NOMO-1 (cell line): Measurements from ENCODE around the gene RAP1GAP.
A peak's percentile ranks its signal among the peaks of the same experiment; 100 is the strongest.

Source experiments
- DNase-seq, 2 experiments: peaks; one replicate each; lab custom pipeline; 2025; ENCODE audit not compliant: unreplicated experiment in 2 of 2; lab: John Stamatoyannopoulos, UW

RAP1GAP gene

DNA sequence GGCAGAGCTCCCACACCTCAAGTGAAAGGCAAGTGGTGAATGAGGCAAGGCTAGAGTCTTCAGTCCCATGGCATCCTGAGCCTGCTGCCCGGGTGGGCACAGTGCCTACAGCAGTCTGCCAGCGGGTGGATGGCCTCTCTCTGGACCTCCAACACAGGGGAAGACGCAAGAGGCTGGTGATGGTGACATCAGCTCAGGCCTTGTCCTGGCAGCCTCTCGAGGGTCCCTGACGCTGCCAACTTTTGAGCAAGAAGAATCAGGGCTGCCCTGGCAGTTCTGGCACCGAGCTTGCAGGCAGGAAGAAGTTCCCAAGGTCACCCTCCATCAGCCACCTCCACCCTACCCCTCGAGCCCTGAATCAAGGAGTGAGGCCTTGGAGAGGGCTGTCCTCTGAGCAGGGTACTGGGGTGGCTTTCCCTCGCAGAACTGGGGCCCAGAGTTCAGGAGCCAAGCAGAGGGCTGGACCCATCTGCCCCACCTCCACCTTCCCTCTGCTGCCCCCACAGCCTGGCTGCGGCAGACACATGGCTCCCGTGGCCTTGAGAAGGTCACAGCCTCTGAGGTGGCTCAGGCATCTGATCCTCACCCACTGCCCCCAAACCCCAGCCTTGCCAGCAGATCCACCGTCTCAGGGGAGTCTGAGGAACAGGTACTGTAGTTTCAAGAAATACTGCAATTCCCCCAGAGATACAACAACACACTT is 5.8 kb downstream of the RAP1GAP start:
- DNase-seq, result no peak

DNA sequence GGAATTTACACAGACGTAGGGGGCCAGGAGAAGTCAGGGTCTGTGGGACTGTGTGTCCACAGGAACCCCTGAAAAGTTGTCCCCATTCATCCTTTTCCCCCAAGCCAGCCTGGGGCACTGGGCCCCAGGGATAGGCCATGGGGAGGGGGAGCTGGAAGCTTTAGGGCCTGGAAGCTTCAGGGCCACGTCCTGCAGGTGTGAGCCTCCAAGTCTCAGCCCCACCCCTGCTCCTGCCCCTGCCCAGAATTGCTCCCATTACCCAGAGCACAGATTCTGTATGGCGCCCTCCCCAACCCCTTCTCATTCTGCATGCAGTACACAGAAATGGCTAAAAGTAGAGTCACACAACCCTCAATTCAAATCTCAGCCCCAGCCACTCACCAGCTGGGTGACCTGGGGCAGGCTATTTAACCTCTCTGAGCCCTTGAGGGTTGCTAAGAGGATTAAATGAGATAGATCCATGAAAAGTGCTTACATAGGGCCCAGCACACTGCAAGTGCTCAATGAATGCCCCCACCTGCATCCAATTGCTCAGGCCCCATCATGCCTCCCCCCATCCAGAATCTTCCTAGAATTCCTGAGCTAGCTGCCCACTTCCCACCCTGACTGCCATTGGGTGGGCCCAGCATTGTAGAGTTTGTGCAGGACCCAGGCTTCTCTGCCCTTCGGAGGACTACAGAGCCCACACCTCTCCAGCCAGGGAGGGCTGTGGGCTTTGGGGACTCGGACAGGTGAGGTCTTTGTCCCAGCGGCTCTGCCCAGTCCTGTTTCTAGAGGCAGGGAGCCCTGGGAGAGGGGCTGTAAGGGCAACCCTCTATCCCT is 6.5 kb downstream of the RAP1GAP start:
- no peak for DNase-seq

DNA sequence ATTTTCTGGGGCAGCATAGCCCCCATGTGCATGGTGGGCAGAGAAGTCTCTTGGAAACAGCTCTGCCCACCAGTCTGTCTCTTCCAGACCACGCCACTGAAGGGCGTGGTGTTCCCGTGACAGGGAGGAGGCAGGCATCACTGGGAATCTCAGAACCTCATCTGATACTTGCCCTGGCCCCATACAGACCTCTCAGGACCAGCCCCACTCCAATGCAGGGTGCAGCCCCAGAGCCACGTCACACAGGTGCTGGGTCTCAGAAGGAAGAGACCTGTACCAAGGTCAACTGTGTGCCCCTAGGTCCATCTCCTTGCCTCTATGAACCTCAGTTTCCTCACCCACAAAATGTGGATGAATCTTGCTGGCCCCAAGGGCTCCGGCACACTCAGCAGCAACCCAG is 7.3 kb downstream of the RAP1GAP start:
- DNase-seq, result no peak

DNA sequence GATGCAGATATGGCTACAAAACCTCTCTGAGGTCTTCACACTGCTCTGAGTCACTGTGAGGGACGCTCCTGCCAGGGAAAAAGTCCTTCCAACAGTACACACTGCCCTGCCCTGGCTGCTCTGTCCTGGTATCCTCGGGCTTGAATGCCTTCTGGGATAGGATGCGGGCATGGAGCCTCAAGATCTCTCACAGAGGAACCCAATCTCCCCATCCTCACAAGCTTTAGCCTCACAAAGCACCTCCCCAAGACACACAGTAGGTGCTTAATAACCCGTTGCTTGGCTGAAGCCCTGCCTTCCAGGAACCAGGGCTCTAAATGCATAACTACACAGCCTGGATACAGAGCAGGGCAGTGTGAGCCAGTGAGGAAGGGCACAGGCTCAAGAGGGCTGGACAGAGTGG is 9.2 kb downstream of the RAP1GAP start:
- DNase-seq, result no peak

DNA sequence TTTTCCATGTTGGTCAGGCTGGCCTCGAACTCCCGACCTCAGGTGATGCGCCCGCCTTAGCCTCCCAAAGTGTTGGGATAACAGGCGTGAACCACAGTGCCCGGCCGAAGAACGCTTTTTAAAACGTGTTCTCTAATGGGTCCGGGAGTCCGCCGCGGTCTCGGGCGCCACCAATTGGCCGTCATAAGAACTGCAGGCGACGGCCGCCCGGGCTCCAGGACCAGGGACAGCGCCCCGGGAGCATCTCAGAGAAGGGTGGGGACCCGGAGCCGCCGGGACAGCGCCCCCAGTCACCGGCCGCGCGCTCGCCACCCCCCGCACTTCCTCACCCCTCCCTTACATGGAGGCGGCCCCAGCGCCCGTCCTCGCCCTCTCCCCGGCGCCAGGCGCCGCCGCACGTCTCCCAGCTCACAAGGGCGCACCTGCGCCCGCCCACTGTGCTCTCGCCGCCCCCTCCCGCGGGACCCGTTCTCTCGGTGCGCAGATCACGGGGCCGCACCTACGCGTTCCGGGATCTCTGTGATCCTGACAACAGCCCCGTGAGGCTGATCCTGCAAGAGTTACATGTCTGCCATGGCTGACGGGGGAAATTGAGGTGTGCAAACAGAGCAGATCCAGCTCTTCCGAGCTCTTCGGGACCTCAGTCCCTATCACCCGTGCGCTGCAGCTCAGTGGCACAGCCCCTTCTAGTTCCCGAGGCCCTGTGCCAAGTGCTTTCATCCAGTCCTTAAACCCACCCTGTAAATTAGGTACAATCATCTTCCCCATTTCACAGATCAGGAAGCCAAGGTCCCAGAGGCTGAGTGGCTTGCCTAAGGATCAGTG is 9.8 kb downstream of the RAP1GAP start:
- peak; percentile 56 to 73 for DNase-seq

DNA sequence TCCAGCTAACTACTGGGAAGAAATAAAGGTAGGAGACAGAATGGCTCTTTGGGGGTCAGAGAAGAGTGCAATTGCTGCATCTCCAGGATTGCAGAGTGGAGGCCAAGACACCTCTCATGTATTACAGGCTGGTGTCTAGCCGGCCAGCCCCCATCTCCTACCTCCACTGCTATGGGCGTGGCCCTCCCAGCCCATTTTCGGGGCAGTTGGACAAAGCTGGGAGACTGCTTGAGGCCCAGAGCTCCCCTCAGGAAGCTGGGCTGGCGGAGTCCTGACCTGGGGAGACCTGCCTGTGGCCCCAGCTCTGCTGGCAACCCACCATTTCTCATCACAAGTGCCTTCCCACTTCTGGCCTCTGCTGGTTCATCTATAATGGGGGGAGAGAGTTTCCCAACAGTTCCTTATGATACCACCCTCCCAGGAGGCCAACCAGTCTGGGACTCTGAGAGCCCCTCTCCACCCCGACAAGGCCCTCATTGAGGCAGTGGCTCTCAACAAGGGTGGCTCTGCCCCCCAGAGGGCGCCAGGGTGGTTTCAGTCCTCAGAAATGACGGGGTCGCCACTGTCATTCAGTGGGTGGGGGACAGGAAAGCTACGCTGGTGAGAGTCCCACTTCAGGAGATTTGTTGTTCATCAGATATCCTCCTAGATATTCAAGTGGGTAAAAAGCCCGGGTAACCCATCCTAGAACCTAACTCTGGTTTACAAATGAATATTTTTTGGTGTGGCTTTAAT is 11.5 kb downstream of the RAP1GAP start:
- DNase-seq, result no peak

DNA sequence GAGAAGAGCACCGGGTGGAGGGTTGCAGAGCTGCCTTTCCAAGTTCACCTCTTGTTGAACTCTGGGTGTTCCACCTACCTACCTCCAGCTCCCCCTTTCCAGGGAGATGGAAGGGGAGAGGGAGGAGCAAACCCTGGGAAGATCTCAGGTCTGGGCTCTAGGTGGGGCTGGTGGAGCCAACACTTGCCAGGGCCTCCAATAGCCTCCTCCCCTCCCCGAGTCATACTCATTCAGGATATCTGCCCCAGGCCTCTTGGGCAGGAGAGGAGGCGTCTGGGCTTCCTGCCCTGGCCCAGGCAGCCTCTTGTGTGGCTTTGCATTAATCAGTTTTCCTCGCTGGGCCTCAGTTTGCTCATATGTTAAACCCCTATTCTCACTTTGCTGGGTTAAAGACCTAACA is 13.4 kb downstream of the RAP1GAP start:
- DNase-seq, result no peak

DNA sequence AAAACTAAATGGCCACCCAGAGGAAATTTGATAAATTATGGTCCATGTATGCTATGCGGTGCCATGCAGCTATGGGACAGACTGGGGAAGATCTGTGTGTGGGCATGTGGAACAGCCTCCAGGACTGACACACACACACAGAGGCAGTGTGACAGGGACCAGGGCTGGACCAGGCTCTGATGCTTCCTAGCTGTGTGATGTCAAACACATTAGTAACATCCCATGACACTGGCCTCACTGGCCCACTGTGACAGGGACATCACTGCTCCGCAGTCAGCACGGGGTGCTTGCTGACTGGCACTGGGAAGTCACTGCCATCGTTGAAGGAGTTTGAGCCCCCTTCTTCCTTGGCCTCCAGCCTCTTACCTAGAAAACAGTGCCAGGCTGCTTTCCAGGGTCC is 13.9 kb downstream of the RAP1GAP start:
- no peak for DNase-seq

DNA sequence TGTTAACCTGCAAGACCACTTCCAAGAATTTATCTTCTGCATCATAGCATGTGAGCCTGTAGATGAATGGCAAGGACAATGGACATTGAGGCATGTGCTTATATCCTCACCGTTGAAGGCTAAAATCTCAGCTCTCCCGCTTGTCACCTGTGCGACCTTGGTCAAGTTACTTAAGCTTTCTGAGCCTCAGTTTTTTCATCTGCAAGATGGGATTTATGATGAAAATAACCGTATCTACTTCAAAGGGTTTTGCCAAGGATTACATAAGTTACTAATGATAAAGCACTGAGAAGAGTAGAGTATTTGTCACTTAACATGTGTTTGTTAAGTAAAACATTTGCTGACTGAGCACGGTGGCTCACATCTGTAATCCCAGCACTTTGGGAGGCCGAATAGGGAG is 14.9 kb downstream of the RAP1GAP start:
- no peak for DNase-seq

DNA sequence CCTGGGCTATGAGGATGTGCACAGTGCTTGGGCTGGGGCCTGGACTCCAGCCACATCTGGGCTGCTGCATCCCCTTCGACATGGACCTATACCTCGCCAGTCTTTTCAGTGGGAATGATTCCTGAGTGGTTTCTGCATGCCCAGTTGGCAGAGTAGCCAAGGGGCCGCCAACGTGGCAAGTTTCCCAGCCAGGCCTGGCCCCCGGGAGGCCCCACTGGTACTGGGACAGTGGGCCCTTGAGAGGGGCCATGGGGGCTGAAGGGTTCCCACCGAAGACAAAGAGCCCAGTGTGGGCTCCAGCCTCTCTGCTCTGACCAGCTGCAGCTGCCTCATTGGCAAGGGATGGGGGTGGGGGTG is 15.4 kb downstream of the RAP1GAP start:
- no peak for DNase-seq

DNA sequence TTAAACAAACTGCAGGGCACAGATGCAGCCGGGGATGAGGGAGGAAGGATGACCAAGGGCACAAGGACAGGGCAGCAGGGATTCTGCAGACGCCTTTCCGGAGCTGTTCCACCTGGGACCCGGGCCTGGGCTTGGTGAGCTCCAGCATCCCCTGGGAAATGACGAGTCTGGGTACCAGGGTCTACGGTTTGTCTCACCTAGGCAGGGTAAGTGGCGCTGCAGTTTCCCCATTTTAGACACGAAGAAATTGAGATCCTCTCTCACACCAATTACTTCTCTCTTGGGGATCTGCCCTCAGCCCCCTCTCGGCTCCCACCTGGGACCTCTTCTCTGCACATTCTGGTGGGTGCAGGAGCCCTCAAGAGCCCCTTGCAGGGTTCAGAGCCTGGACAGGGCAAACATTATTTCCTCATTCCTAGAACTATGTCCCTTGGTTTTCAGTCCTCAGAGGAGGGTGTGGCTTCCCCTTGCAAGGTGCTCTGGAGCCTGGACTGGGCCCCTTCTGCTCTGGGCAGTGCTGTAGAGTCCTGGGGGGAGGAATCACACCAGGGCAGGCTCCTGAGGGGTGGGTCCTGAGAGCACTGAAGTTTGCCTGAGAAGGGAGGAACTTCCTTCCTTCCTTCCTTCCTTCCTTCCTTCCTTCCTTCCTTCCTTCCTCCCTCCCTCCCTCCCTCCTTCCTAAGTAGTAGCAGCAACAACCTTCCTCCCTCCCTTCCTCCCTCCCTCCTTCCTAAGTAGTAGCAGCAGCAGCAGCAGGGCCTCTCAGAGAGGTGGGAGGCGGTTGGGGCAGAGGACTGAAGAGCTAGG is 16.0 kb downstream of the RAP1GAP start:
- DNase-seq, result no peak

DNA sequence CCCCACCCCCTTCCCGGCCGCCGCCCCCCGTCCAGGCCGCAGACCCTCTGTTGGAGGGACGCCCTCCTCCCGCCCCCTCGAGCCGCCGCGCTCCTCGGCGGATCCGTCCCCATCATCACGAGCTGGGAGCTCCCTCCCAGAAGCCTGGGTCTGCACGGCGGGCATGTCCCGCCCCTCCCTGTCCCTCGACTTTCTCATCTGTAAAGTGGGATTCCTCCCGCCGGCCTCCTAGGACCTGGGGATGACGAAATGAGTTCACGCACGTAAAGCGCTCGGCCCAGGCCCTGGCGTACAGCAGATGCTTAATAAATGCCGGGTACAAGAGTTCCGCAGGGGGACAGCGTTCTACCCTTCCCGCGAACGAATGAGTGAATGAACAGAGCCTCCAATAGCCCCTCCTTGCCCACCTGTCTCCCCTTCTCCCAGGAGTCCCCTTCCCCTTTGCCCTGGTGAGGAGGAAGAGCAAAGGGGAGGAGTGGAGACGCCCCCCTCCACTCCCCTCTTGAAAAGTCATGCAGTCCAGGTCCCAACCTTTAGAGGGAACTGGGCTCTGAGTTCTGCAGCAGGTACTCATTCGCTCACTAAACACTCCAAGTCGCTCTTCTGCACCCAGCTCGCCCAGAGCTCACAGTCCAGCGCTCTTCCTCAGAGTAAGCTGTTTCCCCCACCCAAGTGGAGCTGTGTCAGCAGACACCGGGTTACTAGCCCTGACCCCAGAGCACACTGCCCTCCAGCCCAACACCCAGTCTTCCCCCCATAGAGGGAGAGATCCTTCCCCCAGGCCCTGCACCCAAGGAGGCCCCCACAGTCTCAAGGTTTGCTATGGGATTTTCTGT is 16.8 kb downstream of the RAP1GAP start:
- no peak for DNase-seq

DNA sequence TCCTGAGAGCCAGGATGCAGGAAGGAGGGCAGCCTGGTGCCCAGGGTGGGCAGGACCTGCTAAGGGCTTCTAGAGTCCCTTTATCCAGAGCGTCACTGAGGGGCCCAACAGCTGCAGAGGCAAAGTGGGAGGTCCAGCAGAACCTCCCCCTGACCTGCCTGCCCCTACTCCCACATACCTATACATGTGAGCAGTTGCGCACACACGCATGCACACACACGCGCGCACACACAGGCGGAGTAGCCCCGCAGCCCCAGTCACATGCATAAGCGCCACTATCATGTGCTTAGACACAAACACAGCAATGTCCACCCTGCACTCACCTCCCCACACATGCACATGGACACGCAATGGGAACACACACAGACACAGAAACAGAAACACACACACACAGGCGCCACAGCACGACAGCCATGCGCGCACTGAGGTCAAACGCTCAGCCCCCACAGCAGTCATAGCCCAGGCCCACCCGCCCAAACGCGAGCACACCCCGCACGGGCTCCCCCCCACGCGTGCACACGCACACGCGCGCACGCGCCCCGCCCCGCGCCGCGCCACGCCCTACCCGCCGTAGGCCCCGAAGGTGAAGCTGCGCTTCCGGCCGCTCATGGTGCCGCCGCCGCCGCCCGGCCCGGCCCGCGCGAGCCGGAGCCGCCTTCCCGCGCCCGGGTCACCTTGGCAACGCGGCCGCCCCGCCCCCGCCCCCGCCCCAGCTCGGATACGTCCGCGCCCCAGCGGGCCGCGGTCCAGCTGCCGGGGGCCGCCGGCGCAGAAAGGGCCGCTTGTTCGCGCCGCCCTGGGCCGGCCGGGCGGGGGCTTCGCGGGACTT is 17.7 kb downstream of the RAP1GAP start:
- DNase-seq, result peak in 1 of 2 experiments; percentile 21

DNA sequence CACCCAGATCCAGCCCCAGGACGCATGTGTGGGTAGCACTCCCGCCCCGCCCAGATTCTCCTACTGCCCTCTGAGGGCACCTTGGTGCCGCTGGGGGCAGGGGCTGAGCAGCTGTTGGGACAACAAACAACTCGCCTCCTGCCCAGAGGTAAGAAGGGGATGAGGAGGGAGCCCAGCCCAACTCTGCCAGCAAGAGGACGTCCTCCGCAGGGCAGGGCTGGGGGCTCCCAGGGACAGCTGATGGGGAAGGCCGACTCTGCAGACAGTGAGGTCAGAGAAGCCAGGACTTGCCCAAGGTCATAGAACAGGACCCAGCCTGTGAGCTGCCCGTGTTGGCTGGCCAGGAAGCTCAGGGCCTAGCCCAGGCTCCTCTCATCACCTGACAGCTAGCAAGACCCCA is 18.8 kb downstream of the RAP1GAP start:
- DNase-seq, result no peak

DNA sequence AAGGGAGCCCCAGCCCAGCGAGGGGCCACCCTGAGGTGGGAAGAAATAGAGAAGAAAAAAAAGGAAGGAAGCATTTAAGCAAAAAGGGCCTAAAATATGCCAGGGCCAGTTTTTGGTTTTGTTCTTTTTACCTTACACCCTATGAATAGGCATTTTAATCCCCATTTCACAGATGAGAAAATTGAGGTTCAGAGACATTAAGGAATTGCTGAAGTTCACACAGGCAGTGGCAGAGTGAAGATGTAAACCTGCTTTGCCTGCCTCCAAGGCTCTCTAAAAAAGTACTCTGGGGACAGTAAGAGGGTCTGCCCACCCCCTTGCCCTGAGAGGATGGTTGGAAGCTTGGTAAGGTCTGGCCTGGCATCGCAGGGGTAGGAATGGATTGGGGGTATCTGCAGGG is 19.8 kb downstream of the RAP1GAP start:
- DNase-seq, result no peak

DNA sequence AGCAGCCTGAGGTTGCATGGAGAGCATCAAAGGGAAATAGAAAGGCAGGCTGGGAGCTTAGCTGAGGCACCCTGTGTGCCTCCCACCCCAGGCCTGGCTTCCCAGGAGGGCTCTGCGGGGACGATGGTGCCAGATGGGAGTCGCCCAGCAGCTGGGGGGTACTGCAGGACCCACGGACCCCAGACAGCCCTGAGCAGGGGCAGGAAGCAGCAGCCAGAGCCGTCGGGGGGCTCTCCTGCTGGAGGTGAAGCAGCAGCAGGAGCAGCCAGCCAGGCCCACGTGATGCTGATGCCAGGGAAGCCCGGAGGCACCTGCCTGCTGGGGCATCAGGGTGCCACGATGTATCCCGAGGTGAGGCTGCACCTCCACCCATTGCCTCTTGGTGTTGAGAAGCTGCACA is 20.4 kb downstream of the RAP1GAP start:
- no peak for DNase-seq

DNA sequence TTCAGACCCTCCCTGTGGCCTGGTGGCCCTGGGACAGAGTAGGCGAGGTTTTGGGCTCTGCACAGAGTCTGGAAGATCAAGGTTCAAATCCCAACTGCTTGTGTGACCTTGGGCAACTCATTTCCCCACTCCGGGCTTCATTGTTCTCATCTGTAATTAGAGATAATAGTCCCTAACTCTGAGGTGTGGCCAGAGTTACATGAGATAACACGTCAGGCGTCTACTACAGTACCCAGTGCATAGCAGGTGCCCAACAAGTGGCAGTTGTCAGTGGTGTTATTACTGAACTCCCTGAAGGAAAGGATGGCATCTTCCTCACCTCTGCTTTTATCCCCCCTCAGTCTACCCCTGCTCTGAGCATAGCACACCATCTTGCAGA is 20.8 kb downstream of the RAP1GAP start:
- no peak for DNase-seq
